Measurements from ENCODE around the gene LRRC4B. TPM values are rescaled to one million over a fixed set of nuclear protein-coding genes. Genes with fewer than 3 reads are reported as not detected.
A peak's percentile ranks its signal among the peaks of the same experiment; 100 is the strongest.

Gene LRRC4B
- total and polyA plus RNA-seq, 2 of the 13 experiments (the other 11 are each of a cell fraction or from before 2014, with no cell fraction given): not detected

- Histone ChIP-seq H3K9me3 (ENCODE audit: low read length) (no peaks in the 10 kb centered on the region), H3K36me3 (replicated peaks in 1 of 2; ENCODE audit: control insufficient read depth in 1 of 2, insufficient read depth in 2 of 2, low read length in 2 of 2) (no peaks in the 10 kb centered on the region), H2AFZ (ENCODE audit: low read length) (no peak overlapping the region), H4K20me1 (ENCODE audit: insufficient read depth, low read length) (no peaks in the 10 kb centered on the region), H3K4me2 (ENCODE audit: low read depth, low read length) (no peak overlapping the region), H3K4me1 (ENCODE audit: insufficient read depth, low read length) (peaks cover 11% of the 10 kb centered on the region), H3K9ac (ENCODE audit: insufficient read depth, low read depth, low read length) (no peak overlapping the region), H3K79me2 (ENCODE audit: insufficient read depth, low read length) (no peaks in the 10 kb centered on the region), H3K4me3 (replicated peaks in 1 of 3; ENCODE audit: insufficient read depth in 1 of 3, low read depth in 2 of 3, low read length in 3 of 3) (no peak overlapping the region), H3K27ac (ENCODE audit: extremely low read length, insufficient read depth, low read length) (no peak overlapping the region), H3K27me3 (ENCODE audit: control insufficient read depth in 1 of 2, insufficient read depth in 2 of 2, low read length in 2 of 2) (peaks cover 6 to 30% of the 10 kb centered on the region in 2 experiments; a peak in 4 of 5 replicates)
- ATAC-seq: no peak
- whole genome bisulfite sequencing (ENCODE audit: low lambda C conversion rate): 19% methylated on average over 6 of the region's 8 CpGs
- intact Hi-C loops (cut with micrococcal nuclease; ENCODE audit: unreplicated experiment) (no loop called here), in situ Hi-C loops (cut with HindIII; ENCODE audit: extremely low pct_ligation_motif_present, low pct_unique_long_range_greater_than_20kb) (no loop called here)
- ChIA-PET CTCF (ENCODE audit: low intra/inter-chr PET ratio, low total read pairs) (no interaction called here), POLR2A (no interaction called here)
- no peak for FAIRE-seq
- no peak for DNase-seq (ENCODE audit: low spot score)
- BruUV-seq (replicated peaks): no TSS peak
- TF ChIP-seq CEBPB (IDR thresholded peaks at IDR 0.05; ENCODE audit: borderline replicate concordance, low read depth, low read length): no peak
- TF ChIP-seq PPARG (CRISPR knock-in tag; conservative IDR thresholded peaks at IDR 0.05): no peak
These were observed 75.1 kb downstream of the LRRC4B start for GRCh38 chr19:50493171-50493570.

- peaks cover 6 to 26% of the 10 kb centered on the region in 2 experiments; a peak in 3 of 5 replicates for H3K27me3 ChIP-seq (ENCODE audit: control insufficient read depth in 1 of 2, insufficient read depth in 2 of 2, low read length in 2 of 2)
- ATAC-seq: no peak; the same call in 2 of the 3 replicates
- H3K4me2 ChIP-seq (ENCODE audit: low read depth, low read length): no peak overlapping the region
- H3K27ac ChIP-seq (ENCODE audit: extremely low read length, insufficient read depth, low read length): no peak overlapping the region
- FAIRE-seq: no peak
- intact Hi-C loops (cut with micrococcal nuclease; ENCODE audit: unreplicated experiment) (no loop called here), in situ Hi-C loops (cut with HindIII; ENCODE audit: extremely low pct_ligation_motif_present, low pct_unique_long_range_greater_than_20kb) (no loop called here)
- no peak for DNase-seq (ENCODE audit: low spot score)
- no peaks in the 10 kb centered on the region for H3K9me3 ChIP-seq (ENCODE audit: low read length)
- no peaks in the 10 kb centered on the region for H4K20me1 ChIP-seq (ENCODE audit: insufficient read depth, low read length)
- peaks cover 11% of the 10 kb centered on the region for H3K4me1 ChIP-seq (ENCODE audit: insufficient read depth, low read length)
- POLR2A ChIA-PET: no interaction called here
- no peak overlapping the region for H2AFZ ChIP-seq (ENCODE audit: low read length)
- WGBS (ENCODE audit: low lambda C conversion rate): 14% methylated on average over 11 of the region's 12 CpGs
- CTCF ChIA-PET (ENCODE audit: low intra/inter-chr PET ratio, low total read pairs): no interaction called here
- no peaks in the 10 kb centered on the region for H3K36me3 ChIP-seq (replicated peaks in 1 of 2; ENCODE audit: control insufficient read depth in 1 of 2, insufficient read depth in 2 of 2, low read length in 2 of 2)
- no TSS peak for BruUV-seq (replicated peaks)
- no peak overlapping the region for H3K4me3 ChIP-seq (replicated peaks in 1 of 3; ENCODE audit: insufficient read depth in 1 of 3, low read depth in 2 of 3, low read length in 3 of 3)
- H3K79me2 ChIP-seq (ENCODE audit: insufficient read depth, low read length): no peaks in the 10 kb centered on the region
- no peak overlapping the region for H3K9ac ChIP-seq (ENCODE audit: insufficient read depth, low read depth, low read length)
- TF ChIP-seq NFIB (CRISPR knock-in tag; IDR thresholded peaks at IDR 0.05; ENCODE audit: borderline replicate concordance) (no peak), ATF2 (CRISPR knock-in tag; IDR thresholded peaks at IDR 0.05) (no peak), PCBP2 (optimal IDR thresholded peaks at IDR 0.05; ENCODE audit: low read depth, low read length, poor library complexity, severe bottlenecking) (peak; percentile 66), POLR2G (IDR thresholded peaks at IDR 0.05; ENCODE audit: low read depth, low read length) (no peak), TCF7L2 (IDR thresholded peaks at IDR 0.05; ENCODE audit: low read depth, low read length) (no peak), DDIT3 (CRISPR knock-in tag; IDR thresholded peaks at IDR 0.05) (no peak)
These were observed 75.8 kb downstream of the LRRC4B start for GRCh38 chr19:50492303-50493052.

Measured in HepG2 (cell line).